Activated B cell treated with CpG ODN at 0.5 μM for 24 hours (primary cell): ENCODE measurements around the gene KCNJ2. TPM values are rescaled to one million over a fixed set of nuclear protein-coding genes. Genes with fewer than 3 reads are reported as not detected.

Experiments used
- ATAC-seq: fragments of 200-7000 bp; cut with Tn5 transposase; one replicate; pipeline ENCODE4 v1.10.0; 2021; ENCODE audit warnings: low read depth, mild to moderate bottlenecking, moderate library complexity
- CTCF ChIA-PET: fragments of 350-600 bp; sonication (Branson Sonifier 250); formaldehyde crosslinking; loops from one replicate; lab custom pipeline; 2021; ENCODE audit warnings: antibody characterized with exemption; lab: Charles Lee
- POLR2A ChIA-PET: fragments of 350-600 bp; sonication (Branson Sonifier 250); formaldehyde crosslinking; loops from one replicate; lab custom pipeline; 2021; ENCODE audit warnings: antibody characterized with exemption; lab: Charles Lee
- DNase-seq: peaks from one replicate; pipeline ENCODE4 v3.0.0; 2022
- H3K27ac Mint-ChIP-seq: one replicate; pipeline ENCODE4 v1.8.0; 2020; ENCODE audit warnings: mixed read lengths
- H3K27me3 Mint-ChIP-seq: one replicate; pipeline ENCODE4 v1.8.0; 2021; ENCODE audit warnings: mixed read lengths
- H3K36me3 Mint-ChIP-seq: one replicate; pipeline ENCODE4 v1.8.0; 2021; ENCODE audit warnings: low read depth, mixed read lengths
- H3K4me1 Mint-ChIP-seq: one replicate; pipeline ENCODE4 v1.8.0; 2021; ENCODE audit warnings: mixed read lengths
- H3K4me3 Mint-ChIP-seq: one replicate; pipeline ENCODE4 v1.8.0; 2020; ENCODE audit warnings: mild to moderate bottlenecking, mixed read lengths
- H3K9me3 Mint-ChIP-seq: one replicate; pipeline ENCODE4 v1.8.0; 2020; ENCODE audit warnings: mixed read lengths
- CTCF ChIP-seq: fragments of 200-600 bp; IDR thresholded peaks from one replicate; pipeline ENCODE4 v1.8.0; 2022; ENCODE audit warnings: antibody characterized with exemption, mild to moderate bottlenecking
- intact Hi-C: fragments of 100-400 bp; cut with micrococcal nuclease; formaldehyde crosslinking; loops from one replicate; pipeline ENCODE4 v1.15.1; 2024
- total RNA-seq: library from RNA; stranded (reverse); gene quantifications from 2 replicates; pipeline ENCODE4 v1.2.3, GENCODE V29; 2022

Gene KCNJ2
- total RNA-seq, 1 donor from 2014 or later, result 0.04 TPM

GRCh38 chr17:70172449-70172848, 3.1 kb downstream of the KCNJ2 start:
- peaks cover 19% of the 10 kb centered on the region for H3K4me1 Mint-ChIP-seq
- DNase-seq (no peak), ATAC-seq (no peak)
- peaks cover 22% of the 10 kb centered on the region for H3K27me3 Mint-ChIP-seq
- no peaks in the 10 kb centered on the region for H3K9me3 Mint-ChIP-seq
- TF ChIP-seq CTCF, result no peak
- H3K27ac Mint-ChIP-seq, result no peak overlapping the region
- POLR2A ChIA-PET, result no interaction called here
- H3K4me3 Mint-ChIP-seq, result no peak overlapping the region
- intact Hi-C loops, result no loop called here
- CTCF ChIA-PET, result no interaction called here
- H3K36me3 Mint-ChIP-seq, result no peaks in the 10 kb centered on the region

DNA sequence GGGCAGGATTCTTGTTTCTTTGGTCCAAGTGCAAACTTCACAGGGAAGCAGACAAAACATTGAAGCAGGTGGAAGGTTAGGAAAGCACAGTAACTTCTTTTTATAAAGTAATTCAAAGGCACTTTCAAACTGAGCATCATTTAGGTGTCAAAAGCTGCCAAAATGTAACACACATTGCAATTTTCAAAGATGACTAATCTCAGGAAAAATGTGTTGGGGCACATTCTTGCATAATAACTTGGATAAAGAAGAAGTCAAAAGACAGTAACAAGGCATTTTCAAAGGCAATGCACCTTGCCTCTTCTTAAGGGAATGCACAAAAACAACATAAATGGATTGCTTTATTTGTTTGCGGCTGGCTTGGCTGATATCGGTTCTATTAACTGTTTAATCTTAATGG, 3.6 kb downstream of the KCNJ2 start:
- peaks cover 20% of the 10 kb centered on the region for H3K27me3 Mint-ChIP-seq
- no peak overlapping the region for H3K4me3 Mint-ChIP-seq
- H3K27ac Mint-ChIP-seq, result no peak overlapping the region
- ATAC-seq (no peak), DNase-seq (no peak)
- CTCF ChIA-PET, result no interaction called here
- H3K36me3 Mint-ChIP-seq, result no peaks in the 10 kb centered on the region
- intact Hi-C loops, result no loop called here
- POLR2A ChIA-PET, result no interaction called here
- H3K4me1 Mint-ChIP-seq, result peaks cover 17% of the 10 kb centered on the region
- TF ChIP-seq CTCF, result no peak
- H3K9me3 Mint-ChIP-seq, result no peaks in the 10 kb centered on the region

- POLR2A ChIA-PET, result no interaction called here
Observed at GRCh38 chr17:70173681-70174080, 4.3 kb downstream of the KCNJ2 start.

GRCh38 chr17:70181376-70181775, 12.0 kb downstream of the KCNJ2 start:
- intact Hi-C loops, result no loop called here
- Mint-ChIP-seq H3K4me1 (no peaks in the 10 kb centered on the region), H3K9me3 (no peaks in the 10 kb centered on the region), H3K36me3 (no peaks in the 10 kb centered on the region), H3K27me3 (peaks cover 2% of the 10 kb centered on the region), H3K4me3 (no peak overlapping the region), H3K27ac (no peak overlapping the region)
- CTCF ChIA-PET, result no interaction called here
- DNase-seq (no peak), ATAC-seq (no peak)
- POLR2A ChIA-PET, result no interaction called here
- TF ChIP-seq CTCF, result no peak

More at GRCh38 chr17:70173681-70174080, 4.3 kb downstream of the KCNJ2 start:
- no peak for TF ChIP-seq CTCF
- intact Hi-C loops, result no loop called here
- Mint-ChIP-seq H3K4me1 (peaks cover 10% of the 10 kb centered on the region), H3K27ac (no peak overlapping the region), H3K27me3 (peaks cover 16% of the 10 kb centered on the region), H3K9me3 (no peaks in the 10 kb centered on the region), H3K36me3 (no peaks in the 10 kb centered on the region), H3K4me3 (no peak overlapping the region)
- no peak for ATAC-seq
- CTCF ChIA-PET, result no interaction called here
- DNase-seq, result no peak

DNA sequence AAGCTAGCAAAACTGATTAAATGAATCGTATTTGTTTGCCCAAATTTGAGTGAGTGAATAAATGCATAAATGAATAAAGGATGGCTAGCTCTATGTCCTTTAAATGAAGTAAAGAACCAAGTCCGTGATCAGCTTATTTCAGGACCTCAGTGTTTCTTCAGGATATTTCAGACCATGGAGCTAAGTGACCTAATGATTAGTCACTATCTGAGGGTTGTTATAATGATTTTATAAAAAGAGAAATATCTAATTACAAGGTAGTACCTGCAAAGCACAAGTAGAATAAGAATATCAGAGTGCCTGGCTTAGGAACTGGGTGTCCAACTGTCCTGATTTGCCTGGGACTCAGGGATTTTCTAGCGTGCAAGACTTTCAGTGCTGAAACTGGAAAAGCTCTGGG, 12.5 kb downstream of the KCNJ2 start:
- Mint-ChIP-seq H3K27ac (no peak overlapping the region), H3K4me1 (no peaks in the 10 kb centered on the region), H3K9me3 (no peaks in the 10 kb centered on the region), H3K27me3 (peaks cover 2% of the 10 kb centered on the region), H3K4me3 (no peak overlapping the region), H3K36me3 (no peaks in the 10 kb centered on the region)
- ChIA-PET CTCF (no interaction called here), POLR2A (no interaction called here)
- TF ChIP-seq CTCF, result no peak
- no peak for ATAC-seq
- DNase-seq, result no peak
- intact Hi-C loops, result no loop called here
